HG03571 (cell line): ENCODE data around the gene SHISA9.
"Not testable (repeated sequence)": the region's sequence is repeated elsewhere in the genome, so short reads cannot be mapped to it uniquely, and the experiment has no call there.

ENCODE experiments used
- ATAC-seq: cut with Tn5 transposase; IDR thresholded peaks from one replicate; pipeline ENCODE4 v1.9.1; 2021; ENCODE audit not compliant: unreplicated experiment

Gene SHISA9

GRCh38 chr16:12899529-12900143, 1.8 kb upstream of the SHISA9 start:
- ATAC-seq: no peak

GRCh38 chr16:12900156-12900555, 1.2 kb upstream of the SHISA9 start:
- ATAC-seq: no peak

- ATAC-seq: no peak
These were observed 697 bp upstream of the SHISA9 start for GRCh38 chr16:12900599-12901203.

GRCh38 chr16:12901204-12901596, 198 bp upstream of the SHISA9 start:
- no peak for ATAC-seq

- ATAC-seq: no peak
These were observed 1.3 kb downstream of the SHISA9 start for GRCh38 chr16:12902511-12903372.

- ATAC-seq: no peak
These were observed 2.3 kb downstream of the SHISA9 start for GRCh38 chr16:12903407-12904328.

- no peak for ATAC-seq
These were observed 2.9 kb downstream of the SHISA9 start for GRCh38 chr16:12904329-12904671.

- ATAC-seq: no peak
These were observed 4.9 kb downstream of the SHISA9 start for GRCh38 chr16:12906271-12906670.

GRCh38 chr16:12906765-12907516, 5.5 kb downstream of the SHISA9 start:
- no peak for ATAC-seq

- no peak for ATAC-seq
These were observed 6.4 kb downstream of the SHISA9 start for GRCh38 chr16:12907670-12908233.

- ATAC-seq: no peak
These were observed 15.8 kb downstream of the SHISA9 start for GRCh38 chr16:12917246-12917645.

- ATAC-seq: no peak
These were observed 16.3 kb downstream of the SHISA9 start for GRCh38 chr16:12917653-12918052.

- ATAC-seq: no peak
These were observed 19.3 kb downstream of the SHISA9 start for GRCh38 chr16:12920739-12921138.

GRCh38 chr16:12923640-12924039, 22.2 kb downstream of the SHISA9 start:
- not testable (repeated sequence) for ATAC-seq

GRCh38 chr16:12925026-12925800, 23.8 kb downstream of the SHISA9 start:
- ATAC-seq: no peak

GRCh38 chr16:12927591-12927990, 26.2 kb downstream of the SHISA9 start:
- ATAC-seq: no peak

- ATAC-seq: no peak
These were observed 29.5 kb downstream of the SHISA9 start for GRCh38 chr16:12930881-12931280.

GRCh38 chr16:12936391-12936790, 35.0 kb downstream of the SHISA9 start:
- ATAC-seq: no peak

GRCh38 chr16:12941896-12942295, 40.5 kb downstream of the SHISA9 start:
- no peak for ATAC-seq
